HG02763 (cell line): Measurements from ENCODE around the gene TTC39B.

Experiments used
- ATAC-seq: cut with Tn5 transposase; IDR thresholded peaks from one replicate; pipeline ENCODE4 v1.9.1; 2021; ENCODE audit warnings: mild to moderate bottlenecking, moderate library complexity; ENCODE audit not compliant: unreplicated experiment

Gene TTC39B

GRCh38 chr9:15305470-15305869 lies 1.5 kb downstream of the TTC39B start:
- ATAC-seq = no peak

GRCh38 chr9:15304632-15305031 lies 2.4 kb downstream of the TTC39B start:
- ATAC-seq = no peak

- ATAC-seq = no peak
Observed at GRCh38 chr9:15300218-15300617, 6.8 kb downstream of the TTC39B start.

GRCh38 chr9:15299374-15299939 lies 7.6 kb downstream of the TTC39B start:
- ATAC-seq = peak; percentile 82

GRCh38 chr9:15298362-15298761 lies 8.7 kb downstream of the TTC39B start:
- ATAC-seq = no peak

GRCh38 chr9:15295761-15296405 lies 11.1 kb downstream of the TTC39B start:
- ATAC-seq = peak; percentile 29

- ATAC-seq = no peak
Observed at GRCh38 chr9:15294604-15295003, 12.4 kb downstream of the TTC39B start.

- ATAC-seq = no peak
Observed at GRCh38 chr9:15293804-15294316, 13.2 kb downstream of the TTC39B start.

GRCh38 chr9:15293084-15293483 lies 13.9 kb downstream of the TTC39B start:
- ATAC-seq = no peak

- no peak for ATAC-seq
Observed at GRCh38 chr9:15289603-15290002, 17.4 kb downstream of the TTC39B start.

- no peak for ATAC-seq
Observed at GRCh38 chr9:15287309-15287708, 19.7 kb downstream of the TTC39B start.

- no peak for ATAC-seq
Observed at GRCh38 chr9:15286161-15286821, 20.7 kb downstream of the TTC39B start.

- no peak for ATAC-seq
Observed at GRCh38 chr9:15282567-15283285, 24.3 kb downstream of the TTC39B start.

GRCh38 chr9:15280647-15281046 lies 26.4 kb downstream of the TTC39B start:
- ATAC-seq = no peak

GRCh38 chr9:15278839-15279238 lies 28.2 kb downstream of the TTC39B start:
- no peak for ATAC-seq

GRCh38 chr9:15278091-15278687 lies 28.8 kb downstream of the TTC39B start:
- ATAC-seq = no peak

GRCh38 chr9:15277400-15278090 lies 29.5 kb downstream of the TTC39B start:
- ATAC-seq = no peak

- no peak for ATAC-seq
Observed at GRCh38 chr9:15276328-15276938, 30.6 kb downstream of the TTC39B start.

- no peak for ATAC-seq
Observed at GRCh38 chr9:15274425-15274824, 32.6 kb downstream of the TTC39B start.

- ATAC-seq = no peak
Observed at GRCh38 chr9:15272377-15272928, 34.6 kb downstream of the TTC39B start.
